ENCODE results near the gene TMC7. TPM values are rescaled to one million over a fixed set of nuclear protein-coding genes. Genes with fewer than 3 reads are reported as not detected.
"Not testable (repeated sequence)": the region's sequence is repeated elsewhere in the genome, so short reads cannot be mapped to it uniquely, and the experiment has no call there.

TMC7 gene
- total and polyA plus RNA-seq, 9 donors = 0.15 to 1.1 (median 0.35) TPM; not detected in 1

DNA sequence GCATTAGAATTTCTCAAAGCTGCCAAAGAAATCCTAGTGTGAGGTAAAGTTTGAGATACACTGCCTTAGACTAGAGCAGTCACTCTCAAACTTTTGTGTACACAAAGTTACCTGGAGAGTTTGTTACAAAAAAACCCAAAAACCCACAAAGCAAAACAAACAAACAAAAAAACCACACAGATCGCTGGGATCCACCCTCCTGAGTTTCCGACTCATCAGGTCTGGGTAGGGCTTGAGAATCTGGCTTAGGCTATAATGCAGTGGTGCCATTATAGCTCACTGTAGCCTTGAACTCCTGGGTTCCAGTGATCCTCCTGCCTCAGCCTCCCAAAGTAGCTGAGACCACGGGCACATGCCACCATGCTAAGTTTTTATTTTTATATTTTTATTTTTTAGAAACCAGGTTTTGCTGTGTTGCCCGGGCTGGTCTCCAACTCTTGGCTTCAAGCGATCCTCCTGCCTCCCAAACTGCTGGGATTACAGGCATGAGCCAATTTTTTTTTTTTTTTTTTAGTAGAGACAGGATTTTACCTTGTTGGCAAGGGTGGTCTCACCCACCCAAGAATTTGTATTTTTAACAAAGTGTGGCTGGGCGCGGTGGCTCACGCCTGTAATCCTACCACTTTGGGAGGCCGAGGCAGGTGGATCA is 35.2 kb upstream of the TMC7 start:
- DNase-seq = no peak
- TF ChIP-seq, protein P1, sequence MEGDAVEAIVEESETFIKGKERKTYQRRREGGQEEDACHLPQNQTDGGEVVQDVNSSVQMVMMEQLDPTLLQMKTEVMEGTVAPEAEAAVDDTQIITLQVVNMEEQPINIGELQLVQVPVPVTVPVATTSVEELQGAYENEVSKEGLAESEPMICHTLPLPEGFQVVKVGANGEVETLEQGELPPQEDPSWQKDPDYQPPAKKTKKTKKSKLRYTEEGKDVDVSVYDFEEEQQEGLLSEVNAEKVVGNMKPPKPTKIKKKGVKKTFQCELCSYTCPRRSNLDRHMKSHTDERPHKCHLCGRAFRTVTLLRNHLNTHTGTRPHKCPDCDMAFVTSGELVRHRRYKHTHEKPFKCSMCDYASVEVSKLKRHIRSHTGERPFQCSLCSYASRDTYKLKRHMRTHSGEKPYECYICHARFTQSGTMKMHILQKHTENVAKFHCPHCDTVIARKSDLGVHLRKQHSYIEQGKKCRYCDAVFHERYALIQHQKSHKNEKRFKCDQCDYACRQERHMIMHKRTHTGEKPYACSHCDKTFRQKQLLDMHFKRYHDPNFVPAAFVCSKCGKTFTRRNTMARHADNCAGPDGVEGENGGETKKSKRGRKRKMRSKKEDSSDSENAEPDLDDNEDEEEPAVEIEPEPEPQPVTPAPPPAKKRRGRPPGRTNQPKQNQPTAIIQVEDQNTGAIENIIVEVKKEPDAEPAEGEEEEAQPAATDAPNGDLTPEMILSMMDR (IDR thresholded peaks at IDR 0.05) = no peak
- no peak for TF ChIP-seq EP300 (IDR thresholded peaks at IDR 0.05)
- TF ChIP-seq POLR2A (IDR thresholded peaks at IDR 0.05) = no peak
- Histone ChIP-seq H3K36me3 (no peaks in the 10 kb centered on the region), H3K27me3 (no peaks in the 10 kb centered on the region), H3K27ac (no peak overlapping the region), H3K4me3 (no peak overlapping the region), H3K9me3 (no peaks in the 10 kb centered on the region), H3K4me1 (ENCODE audit: insufficient read depth) (no peaks in the 10 kb centered on the region)
- intact Hi-C loops (cut with DNase I) = no loop called here
- 81 to 85% (median 84%) methylated on average over 9 of the region's 9 CpGs for WGBS, 3 donors

DNA sequence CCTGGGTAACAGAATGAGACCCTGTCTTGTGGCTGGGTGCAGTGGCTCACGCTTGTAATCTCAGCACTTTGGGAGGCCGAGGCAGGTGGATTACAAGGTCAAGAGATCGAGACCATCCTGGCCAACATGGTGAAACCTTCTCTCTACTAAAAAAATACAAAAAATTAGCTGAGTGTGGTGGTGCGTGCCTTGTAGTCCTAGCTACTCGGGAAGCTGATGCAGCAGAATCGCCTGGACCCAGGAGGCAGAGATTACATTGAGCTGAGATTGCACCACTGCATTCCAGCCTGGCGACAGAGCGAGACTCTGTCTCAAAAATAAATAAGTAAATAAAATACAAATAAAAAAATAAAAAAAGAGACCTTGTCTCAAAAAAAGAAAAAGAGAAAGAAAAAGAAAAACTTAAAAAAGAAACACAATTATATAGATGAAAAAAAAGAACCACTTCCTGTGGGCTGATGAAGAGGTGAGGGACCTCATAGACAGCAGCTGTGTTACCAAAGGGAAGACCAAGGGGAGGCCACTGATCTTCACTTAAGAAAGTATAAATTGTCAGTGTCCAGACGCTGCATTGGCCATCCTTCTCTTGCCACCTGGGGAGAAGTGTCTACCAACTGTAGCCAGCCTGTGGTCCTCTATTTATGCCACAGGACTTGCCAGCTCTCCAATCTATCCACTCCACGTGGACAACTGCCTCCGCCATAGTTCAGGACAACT is 33.1 kb upstream of the TMC7 start:
- no peak for DNase-seq
- Histone ChIP-seq H3K27me3 (no peaks in the 10 kb centered on the region), H3K9me3 (no peaks in the 10 kb centered on the region), H3K36me3 (no peaks in the 10 kb centered on the region), H3K27ac (no peak overlapping the region), H3K4me3 (no peak overlapping the region), H3K4me1 (ENCODE audit: insufficient read depth) (no peaks in the 10 kb centered on the region)
- 85 to 89% (median 88%) methylated on average over 11 of the region's 11 CpGs for WGBS, 3 donors
- TF ChIP-seq POLR2A (IDR thresholded peaks at IDR 0.05) = no peak
- intact Hi-C loops (cut with DNase I) = no loop called here

- no peak for TF ChIP-seq POLR2A (IDR thresholded peaks at IDR 0.05)
- TF ChIP-seq, protein P1 (IDR thresholded peaks at IDR 0.05) = no peak
- TF ChIP-seq EP300 (IDR thresholded peaks at IDR 0.05) = no peak
- Histone ChIP-seq H3K9me3 (no peaks in the 10 kb centered on the region), H3K36me3 (no peaks in the 10 kb centered on the region), H3K4me1 (ENCODE audit: insufficient read depth) (no peaks in the 10 kb centered on the region), H3K4me3 (no peak overlapping the region), H3K27me3 (no peaks in the 10 kb centered on the region), H3K27ac (no peak overlapping the region)
- intact Hi-C loops (cut with DNase I) = no loop called here
- DNase-seq = no peak
Observed at GRCh38 chr16:18953547-18953946, 30.2 kb upstream of the TMC7 start.

DNA sequence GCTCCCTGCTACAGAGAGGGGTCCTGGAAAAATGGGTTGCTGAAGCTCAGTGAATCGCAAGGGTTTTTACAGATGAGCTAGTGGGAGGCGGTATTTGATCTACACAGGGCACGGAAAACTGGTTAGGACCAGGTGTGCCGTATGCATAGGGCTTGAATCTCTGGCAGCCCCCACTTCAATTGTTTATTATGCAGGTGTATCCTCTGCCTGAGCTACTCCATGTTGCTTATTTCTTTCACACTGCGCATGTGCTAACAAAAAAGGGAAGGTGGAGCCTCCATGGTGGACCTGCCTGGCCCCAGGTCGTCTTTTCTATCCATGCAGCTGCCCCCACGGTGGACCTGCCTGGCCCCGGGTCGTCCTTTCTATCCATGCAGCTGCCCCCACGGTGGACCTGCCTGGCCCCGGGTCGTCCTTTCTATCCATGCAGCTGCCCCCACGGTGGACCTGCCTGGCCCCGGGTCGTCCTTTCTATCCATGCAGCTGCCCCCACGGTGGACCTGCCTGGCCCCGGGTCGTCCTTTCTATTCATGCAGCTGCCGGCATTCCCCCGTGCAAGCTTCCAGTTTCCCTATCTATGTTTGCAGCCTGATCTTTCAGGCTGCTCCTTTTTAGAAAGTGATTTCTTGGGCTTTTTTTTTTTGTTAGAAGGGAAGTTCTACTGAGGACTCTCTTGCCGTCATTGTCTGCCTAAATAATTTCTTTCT is 27.7 kb upstream of the TMC7 start:
- DNase-seq; H3K27ac ChIP-seq; H3K4me1 ChIP-seq (ENCODE audit: insufficient read depth); H3K4me3 ChIP-seq; intact Hi-C loops (cut with DNase I); H3K36me3 ChIP-seq; H3K9me3 ChIP-seq; H3K27me3 ChIP-seq: not testable (repeated sequence)
- 25 to 50% (median 39%) methylated on average over 15 to 21 of the region's 21 CpGs for WGBS, 3 donors

- intact Hi-C loops (cut with DNase I); H3K27me3 ChIP-seq; DNase-seq; H3K9me3 ChIP-seq; H3K4me1 ChIP-seq (ENCODE audit: insufficient read depth); H3K4me3 ChIP-seq; H3K36me3 ChIP-seq; H3K27ac ChIP-seq: not testable (repeated sequence)
- WGBS, 3 donors = 66 to 72% (median 67%) methylated on average over 6 of the region's 6 CpGs
Observed at GRCh38 chr16:18956658-18957241, 27.0 kb upstream of the TMC7 start.

All from ovary (tissue), 9 donors.